Measurements from ENCODE around the gene TNK2.
A peak's percentile ranks its signal among the peaks of the same experiment; 100 is the strongest.

TNK2 gene

GRCh38 chr3:195892105-195893043 lies 16.0 kb downstream of the TNK2 start:
- no peaks in the 10 kb centered on the region for H3K9me3 ChIP-seq (ENCODE audit: low read length)
- H3K27me3 ChIP-seq (ENCODE audit: insufficient read depth, low read length): no peaks in the 10 kb centered on the region
- H3K36me3 ChIP-seq (ENCODE audit: insufficient read depth, low read length): no peaks in the 10 kb centered on the region
- no peak overlapping the region for H2AFZ ChIP-seq (ENCODE audit: low read depth, low read length)
- peaks cover 66% of the 10 kb centered on the region for H3K4me1 ChIP-seq (ENCODE audit: insufficient read depth, low read length)
- peak overlapping the region; percentile 8 for H3K4me3 ChIP-seq (ENCODE audit: low read length)

DNA sequence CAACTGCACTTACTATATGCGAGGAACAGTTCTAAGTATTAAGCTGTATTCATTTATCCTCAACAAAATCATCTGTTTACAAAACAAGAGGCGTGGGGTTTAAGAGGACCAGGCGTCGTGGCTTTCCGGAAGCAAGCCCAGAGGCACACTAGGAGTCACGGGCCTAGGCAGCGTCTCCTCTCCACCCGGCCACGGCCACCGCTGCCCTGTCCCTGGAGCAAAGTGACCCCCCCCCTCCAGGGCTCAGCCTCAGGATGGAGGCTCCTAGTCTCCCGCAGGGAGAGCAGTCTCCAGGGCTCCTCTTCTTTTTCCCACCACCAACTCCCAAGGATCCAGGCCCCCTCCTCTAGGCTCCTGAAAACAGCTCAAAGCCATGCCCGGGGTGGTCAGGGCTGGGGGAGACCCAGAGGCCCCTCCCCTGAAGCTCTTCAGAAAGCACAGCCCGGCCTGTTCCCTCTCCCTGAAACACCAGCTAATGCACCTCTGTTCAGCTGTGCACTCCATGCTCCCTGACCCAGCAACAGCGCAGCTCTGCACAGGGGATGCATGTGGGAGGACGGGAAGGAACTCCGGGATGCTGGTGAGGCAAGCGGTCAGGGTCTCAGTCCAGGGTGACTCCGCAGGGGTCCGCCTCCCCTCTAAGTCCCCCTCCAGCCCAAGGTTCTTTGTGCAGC lies 16.8 kb downstream of the TNK2 start:
- Histone ChIP-seq H2AFZ (ENCODE audit: low read depth, low read length) (no peak overlapping the region), H3K27me3 (ENCODE audit: insufficient read depth, low read length) (no peaks in the 10 kb centered on the region), H3K4me1 (ENCODE audit: insufficient read depth, low read length) (peaks cover 59% of the 10 kb centered on the region), H3K36me3 (ENCODE audit: insufficient read depth, low read length) (no peaks in the 10 kb centered on the region), H3K4me3 (ENCODE audit: low read length) (no peak overlapping the region), H3K9me3 (ENCODE audit: low read length) (no peaks in the 10 kb centered on the region)

DNA sequence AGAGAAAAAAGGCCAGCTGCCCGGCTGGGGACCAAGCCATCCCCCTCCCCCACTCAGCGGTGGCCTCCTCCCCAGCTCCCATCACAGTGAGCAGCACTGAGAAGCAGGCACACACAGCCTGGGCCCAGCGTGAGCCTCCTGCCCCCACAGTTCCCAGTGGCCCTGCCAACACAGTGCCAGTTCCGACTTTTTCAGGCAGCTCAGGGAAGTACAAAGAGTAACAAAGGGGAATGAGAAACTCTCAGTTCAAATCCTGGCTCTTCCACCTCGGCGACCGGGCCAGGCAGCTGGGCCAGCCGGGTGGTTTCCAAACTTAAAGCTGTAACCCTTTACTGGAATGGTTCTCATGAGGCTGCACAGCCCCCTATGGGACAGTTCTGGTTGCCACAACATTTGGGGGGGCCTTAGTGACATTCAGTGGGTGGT lies 18.5 kb downstream of the TNK2 start:
- no peaks in the 10 kb centered on the region for H3K9me3 ChIP-seq (ENCODE audit: low read length)
- H3K4me1 ChIP-seq (ENCODE audit: insufficient read depth, low read length): peaks cover 46% of the 10 kb centered on the region
- H3K36me3 ChIP-seq (ENCODE audit: insufficient read depth, low read length): no peaks in the 10 kb centered on the region
- H3K27me3 ChIP-seq (ENCODE audit: insufficient read depth, low read length): no peaks in the 10 kb centered on the region
- no peak overlapping the region for H3K4me3 ChIP-seq (ENCODE audit: low read length)
- H2AFZ ChIP-seq (ENCODE audit: low read depth, low read length): no peak overlapping the region

DNA sequence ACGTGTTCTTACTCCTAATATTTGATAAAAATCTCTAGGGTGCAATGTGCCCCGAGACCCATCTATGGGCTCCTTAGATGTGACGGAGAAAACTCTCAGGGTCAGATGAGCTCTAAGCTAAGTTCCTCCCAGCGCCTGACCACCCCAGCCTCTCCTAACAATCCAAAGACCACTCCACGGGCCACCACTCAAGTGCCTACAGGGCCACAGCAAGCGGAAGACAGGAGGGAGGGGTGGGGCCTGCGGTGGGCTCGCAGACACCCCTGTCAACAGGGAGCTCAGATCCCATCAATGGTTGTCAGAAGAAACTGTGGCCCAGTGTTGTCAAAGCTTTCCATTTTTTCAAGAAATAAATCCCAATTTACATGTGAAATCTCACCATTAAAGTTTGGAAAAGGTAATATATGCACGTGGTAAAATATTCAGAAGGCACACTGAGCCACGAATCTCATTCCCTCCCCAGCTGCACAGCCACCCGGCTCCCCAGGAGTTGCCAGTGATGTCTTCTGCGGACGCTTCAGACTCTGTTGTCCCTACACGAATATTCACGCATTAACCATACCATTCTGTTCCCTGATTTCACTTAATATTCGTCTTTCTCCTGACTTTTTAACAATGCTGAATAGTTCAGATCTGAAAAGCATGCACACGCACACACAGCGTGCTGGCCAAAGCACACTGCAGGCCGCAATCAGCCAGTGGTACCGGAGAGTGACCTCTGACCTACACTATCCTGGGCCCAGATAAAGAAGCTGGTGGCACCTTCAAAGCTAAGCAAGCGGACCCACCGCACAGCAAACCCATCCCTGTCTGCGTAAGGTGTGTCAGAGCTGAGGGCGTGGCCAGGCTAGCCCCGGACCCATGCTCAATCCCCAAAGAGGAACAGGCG lies 19.1 kb downstream of the TNK2 start:
- H2AFZ ChIP-seq (ENCODE audit: low read depth, low read length): no peak overlapping the region
- H3K4me3 ChIP-seq (ENCODE audit: low read length): no peak overlapping the region
- H3K4me1 ChIP-seq (ENCODE audit: insufficient read depth, low read length): peaks cover 43% of the 10 kb centered on the region

DNA sequence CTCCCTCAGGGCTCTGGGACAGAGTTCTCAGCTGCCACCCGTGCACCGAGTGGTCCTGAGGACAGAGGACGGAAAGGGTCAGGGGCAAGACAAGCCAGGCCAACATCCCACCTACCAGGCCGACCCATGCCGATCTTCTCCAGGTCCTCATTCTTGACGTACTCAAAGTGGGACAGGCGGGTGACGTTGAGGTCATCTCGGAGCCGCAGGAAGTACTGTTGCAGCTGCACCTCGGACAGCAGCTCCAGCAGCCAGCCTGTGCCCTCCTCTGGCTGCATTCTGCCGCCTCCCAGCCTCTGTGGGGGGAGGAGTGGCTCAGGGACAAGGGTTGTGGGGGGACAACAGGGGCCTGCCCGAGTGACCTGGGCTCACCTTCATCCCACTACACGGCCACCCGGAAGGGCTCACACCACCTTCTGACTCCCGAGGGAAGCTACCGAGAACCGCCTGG lies 20.0 kb downstream of the TNK2 start:
- H3K4me1 ChIP-seq (ENCODE audit: insufficient read depth, low read length): peaks cover 34% of the 10 kb centered on the region

More for the DNA sequence above, 19.1 kb downstream of the TNK2 start:
- no peaks in the 10 kb centered on the region for H3K9me3 ChIP-seq (ENCODE audit: low read length)
- H3K27me3 ChIP-seq (ENCODE audit: insufficient read depth, low read length): no peaks in the 10 kb centered on the region
- H3K36me3 ChIP-seq (ENCODE audit: insufficient read depth, low read length): no peaks in the 10 kb centered on the region

DNA sequence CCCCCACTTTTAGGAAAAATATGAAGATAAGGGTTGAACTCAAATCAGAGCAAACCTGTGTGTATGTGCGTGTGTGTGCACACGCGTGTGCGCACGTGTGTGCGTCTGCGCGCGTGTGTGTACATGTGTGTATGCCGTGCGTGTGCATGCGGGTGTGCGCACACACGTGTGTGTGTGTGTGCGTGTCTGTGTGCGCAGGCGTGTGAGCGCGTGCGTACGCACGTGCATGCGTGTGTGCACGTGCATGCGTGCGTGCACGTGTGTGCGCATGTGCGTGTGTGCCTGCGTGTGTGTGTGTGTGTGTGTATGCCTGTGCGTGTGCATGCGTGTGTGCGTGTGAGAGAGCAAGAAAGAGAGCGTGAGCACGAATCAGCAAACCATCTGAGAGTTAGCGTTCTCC lies 20.7 kb downstream of the TNK2 start:
- no peaks in the 10 kb centered on the region for H3K27me3 ChIP-seq (ENCODE audit: insufficient read depth, low read length)
- no peaks in the 10 kb centered on the region for H3K9me3 ChIP-seq (ENCODE audit: low read length)
- no peak overlapping the region for H2AFZ ChIP-seq (ENCODE audit: low read depth, low read length)
- peaks cover 2% of the 10 kb centered on the region for H3K36me3 ChIP-seq (ENCODE audit: insufficient read depth, low read length)
- no peak overlapping the region for H3K4me3 ChIP-seq (ENCODE audit: low read length)
- H3K4me1 ChIP-seq (ENCODE audit: insufficient read depth, low read length): peaks cover 27% of the 10 kb centered on the region

More for the DNA sequence above, 20.0 kb downstream of the TNK2 start:
- Histone ChIP-seq H3K36me3 (ENCODE audit: insufficient read depth, low read length) (peaks cover under 1% of the 10 kb centered on the region), H3K27me3 (ENCODE audit: insufficient read depth, low read length) (no peaks in the 10 kb centered on the region), H3K4me3 (ENCODE audit: low read length) (no peak overlapping the region), H3K9me3 (ENCODE audit: low read length) (no peaks in the 10 kb centered on the region), H2AFZ (ENCODE audit: low read depth, low read length) (no peak overlapping the region)

- Histone ChIP-seq H3K4me1 (ENCODE audit: insufficient read depth, low read length) (peaks cover 15% of the 10 kb centered on the region), H3K36me3 (ENCODE audit: insufficient read depth, low read length) (peaks cover 2% of the 10 kb centered on the region), H3K9me3 (ENCODE audit: low read length) (no peaks in the 10 kb centered on the region), H3K27me3 (ENCODE audit: insufficient read depth, low read length) (no peaks in the 10 kb centered on the region), H3K4me3 (ENCODE audit: low read length) (no peak overlapping the region), H2AFZ (ENCODE audit: low read depth, low read length) (no peak overlapping the region)
These were observed 21.9 kb downstream of the TNK2 start for GRCh38 chr3:195886181-195887141.

DNA sequence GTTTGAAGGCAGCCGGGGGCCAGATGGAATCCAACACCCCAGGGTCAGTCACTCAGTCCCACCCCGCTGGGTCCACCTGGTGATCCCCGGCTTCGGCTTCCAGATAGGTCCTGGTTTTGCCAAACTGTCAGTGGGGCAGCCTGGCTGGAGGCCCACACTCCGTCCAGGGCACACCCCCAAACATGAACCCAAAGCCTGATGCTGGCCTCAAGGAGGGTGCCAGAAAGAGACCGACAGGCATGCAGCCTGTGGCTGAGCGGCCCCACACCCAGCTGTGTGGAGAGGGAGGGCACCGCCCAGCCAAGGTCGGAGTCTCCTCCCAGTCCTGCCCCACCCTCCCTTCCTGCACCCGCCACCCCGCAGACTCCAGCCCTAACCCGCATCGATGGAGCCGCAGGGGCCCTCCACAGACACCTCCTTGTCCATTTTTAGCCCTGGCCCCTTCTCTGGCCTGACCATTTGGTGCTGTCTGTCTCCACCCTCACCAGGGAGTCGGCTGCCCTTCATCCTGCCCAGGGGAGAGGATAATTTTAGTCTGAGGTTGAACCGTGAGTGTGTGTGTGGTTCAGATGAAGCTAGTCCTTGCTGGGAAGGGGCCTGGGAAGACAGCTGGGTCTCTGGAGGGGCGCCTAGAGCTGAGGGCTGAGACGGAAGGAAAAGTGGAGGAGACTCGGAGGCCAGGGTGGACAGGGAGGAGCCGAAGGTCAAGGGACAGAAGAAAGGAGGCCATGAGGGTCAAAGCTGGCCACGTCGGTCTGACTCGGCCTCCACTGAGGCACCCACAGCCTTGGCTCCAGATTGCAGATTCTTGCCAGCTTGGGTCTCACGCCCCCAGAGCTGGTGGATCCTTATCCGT lies 23.1 kb downstream of the TNK2 start:
- Histone ChIP-seq H2AFZ (ENCODE audit: low read depth, low read length) (no peak overlapping the region), H3K4me3 (ENCODE audit: low read length) (no peak overlapping the region), H3K9me3 (ENCODE audit: low read length) (no peaks in the 10 kb centered on the region), H3K27me3 (ENCODE audit: insufficient read depth, low read length) (no peaks in the 10 kb centered on the region), H3K4me1 (ENCODE audit: insufficient read depth, low read length) (peaks cover 13% of the 10 kb centered on the region), H3K36me3 (ENCODE audit: insufficient read depth, low read length) (peaks cover 2% of the 10 kb centered on the region)

DNA sequence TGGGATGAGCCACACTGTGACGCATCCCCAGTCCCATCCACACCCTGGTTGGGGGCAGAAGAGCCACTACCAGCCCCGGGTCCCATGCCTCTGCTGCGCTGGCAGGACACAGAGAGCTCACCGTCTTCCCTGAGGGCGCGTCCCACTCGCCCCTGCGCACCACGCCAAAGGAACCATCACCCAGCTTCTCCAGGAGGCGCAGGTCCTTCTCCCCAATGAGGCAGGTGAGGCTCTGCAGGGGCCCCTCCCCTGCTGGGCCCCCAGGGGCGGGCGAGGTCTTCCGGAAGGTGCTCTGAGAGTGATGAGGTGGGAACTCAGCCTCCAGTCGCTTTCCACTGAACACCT lies 23.7 kb downstream of the TNK2 start:
- Histone ChIP-seq H3K4me3 (ENCODE audit: low read length) (no peak overlapping the region), H2AFZ (ENCODE audit: low read depth, low read length) (no peak overlapping the region), H3K27me3 (ENCODE audit: insufficient read depth, low read length) (no peaks in the 10 kb centered on the region), H3K36me3 (ENCODE audit: insufficient read depth, low read length) (peaks cover 2% of the 10 kb centered on the region), H3K9me3 (ENCODE audit: low read length) (no peaks in the 10 kb centered on the region), H3K4me1 (ENCODE audit: insufficient read depth, low read length) (peaks cover 8% of the 10 kb centered on the region)

- Histone ChIP-seq H3K4me1 (ENCODE audit: insufficient read depth, low read length) (no peaks in the 10 kb centered on the region), H3K9me3 (ENCODE audit: low read length) (no peaks in the 10 kb centered on the region), H3K27me3 (ENCODE audit: insufficient read depth, low read length) (no peaks in the 10 kb centered on the region)
These were observed 24.6 kb downstream of the TNK2 start for GRCh38 chr3:195883801-195884200.

DNA sequence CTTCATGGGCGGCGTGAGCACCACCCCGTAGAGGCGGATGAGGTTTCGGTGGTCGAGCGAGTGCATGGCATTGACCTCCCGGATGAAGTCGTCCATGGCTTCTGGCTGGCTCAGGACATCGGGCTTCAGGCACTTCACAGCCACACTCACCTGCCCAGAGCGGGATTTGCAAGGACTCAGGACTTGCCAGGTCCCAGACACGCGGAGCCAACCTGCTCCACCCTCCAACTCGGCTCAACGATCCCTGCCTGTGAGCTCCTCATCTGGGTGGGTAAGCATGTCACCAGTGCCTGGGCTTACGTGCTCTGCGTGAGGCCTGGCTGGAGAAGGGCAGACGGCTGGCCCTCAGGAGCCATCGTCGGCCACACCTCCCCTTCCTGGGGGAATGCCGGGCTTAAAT lies 25.2 kb downstream of the TNK2 start:
- H3K4me1 ChIP-seq (ENCODE audit: insufficient read depth, low read length): no peaks in the 10 kb centered on the region
- no peaks in the 10 kb centered on the region for H3K9me3 ChIP-seq (ENCODE audit: low read length)
- peaks cover 2% of the 10 kb centered on the region for H3K36me3 ChIP-seq (ENCODE audit: insufficient read depth, low read length)
- no peak overlapping the region for H3K4me3 ChIP-seq (ENCODE audit: low read length)
- H2AFZ ChIP-seq (ENCODE audit: low read depth, low read length): no peak overlapping the region
- H3K27me3 ChIP-seq (ENCODE audit: insufficient read depth, low read length): no peaks in the 10 kb centered on the region

More at GRCh38 chr3:195883801-195884200, 24.6 kb downstream of the TNK2 start:
- Histone ChIP-seq H3K36me3 (ENCODE audit: insufficient read depth, low read length) (peaks cover 2% of the 10 kb centered on the region), H3K4me3 (ENCODE audit: low read length) (no peak overlapping the region), H2AFZ (ENCODE audit: low read depth, low read length) (no peak overlapping the region)

All from neuron (in vitro differentiated cells).